ENCODE measurements around the gene LPP. TPM values are rescaled to one million over a fixed set of nuclear protein-coding genes. Genes with fewer than 3 reads are reported as not detected.

The LPP gene
- total RNA-seq, 2 donors from 2014 or later, result 1,568 to 1,607 TPM

- peaks cover 24 to 54% of the 10 kb centered on the region in 2 donors for H3K4me1 ChIP-seq (ENCODE audit: control insufficient read depth in 1 of 2, low read depth in 2 of 2)
These were observed 432 bp upstream of the LPP start for GRCh38 chr3:188153437-188154013.

GRCh38 chr3:188154809-188155574 is 1.0 kb downstream of the LPP start:
- H3K9me3 ChIP-seq, result no peaks in the 10 kb centered on the region
- H3K36me3 ChIP-seq, result no peaks in the 10 kb centered on the region
- DNase-seq (ENCODE audit: low spot score), result no peak
- peak overlapping the region; percentile 91 for H3K4me3 ChIP-seq
- ATAC-seq (ENCODE audit: insufficient number of reproducible peaks, low FRiP score, low read depth), result no peak
- H3K27ac ChIP-seq, result peak overlapping the region; percentile 97 to 100
- TF ChIP-seq CTCF (IDR thresholded peaks at IDR 0.05), result no peak
- H3K4me1 ChIP-seq (ENCODE audit: control insufficient read depth in 1 of 2, low read depth in 2 of 2), result peaks cover 39 to 69% of the 10 kb centered on the region in 2 donors
- H3K27me3 ChIP-seq (replicated peaks; ENCODE audit: insufficient read depth), result no peaks in the 10 kb centered on the region

More at GRCh38 chr3:188153437-188154013, 432 bp upstream of the LPP start:
- Histone ChIP-seq H3K9me3 (no peaks in the 10 kb centered on the region), H3K27me3 (replicated peaks; ENCODE audit: insufficient read depth) (no peaks in the 10 kb centered on the region), H3K36me3 (no peaks in the 10 kb centered on the region), H3K4me3 (peak overlapping the region; percentile 91), H3K27ac (peak overlapping the region; percentile 97 to 100)
- peak; percentile 66 for DNase-seq (ENCODE audit: low spot score)
- TF ChIP-seq CTCF (IDR thresholded peaks at IDR 0.05), result no peak
- ATAC-seq (ENCODE audit: insufficient number of reproducible peaks, low FRiP score, low read depth), result peak; percentile 76

- ATAC-seq (ENCODE audit: insufficient number of reproducible peaks, low FRiP score, low read depth) (no peak), DNase-seq (ENCODE audit: low spot score) (no peak)
- Histone ChIP-seq H3K9me3 (no peaks in the 10 kb centered on the region), H3K36me3 (no peaks in the 10 kb centered on the region), H3K27ac (peak overlapping the region; percentile 97 to 100), H3K4me1 (ENCODE audit: control insufficient read depth in 1 of 2, low read depth in 2 of 2) (peaks cover 49 to 75% of the 10 kb centered on the region in 2 donors), H3K4me3 (peak overlapping the region; percentile 91), H3K27me3 (replicated peaks; ENCODE audit: insufficient read depth) (no peaks in the 10 kb centered on the region)
- TF ChIP-seq CTCF (IDR thresholded peaks at IDR 0.05), result no peak
These were observed 2.1 kb downstream of the LPP start for GRCh38 chr3:188156056-188156455.

GRCh38 chr3:188157407-188157806 is 3.5 kb downstream of the LPP start:
- Histone ChIP-seq H3K4me1 (ENCODE audit: control insufficient read depth in 1 of 2, low read depth in 2 of 2) (peaks cover 49 to 76% of the 10 kb centered on the region in 2 donors), H3K36me3 (no peaks in the 10 kb centered on the region), H3K27me3 (replicated peaks; ENCODE audit: insufficient read depth) (no peaks in the 10 kb centered on the region), H3K27ac (peak overlapping the region; percentile 97 to 100), H3K4me3 (peak overlapping the region; percentile 91), H3K9me3 (no peaks in the 10 kb centered on the region)
- no peak for TF ChIP-seq CTCF (IDR thresholded peaks at IDR 0.05)
- DNase-seq (ENCODE audit: low spot score) (no peak), ATAC-seq (ENCODE audit: insufficient number of reproducible peaks, low FRiP score, low read depth) (no peak)

GRCh38 chr3:188157971-188158370 is 4.0 kb downstream of the LPP start:
- Histone ChIP-seq H3K4me1 (ENCODE audit: control insufficient read depth in 1 of 2, low read depth in 2 of 2) (peaks cover 52 to 78% of the 10 kb centered on the region in 2 donors), H3K9me3 (no peaks in the 10 kb centered on the region), H3K36me3 (no peaks in the 10 kb centered on the region), H3K27me3 (replicated peaks; ENCODE audit: insufficient read depth) (no peaks in the 10 kb centered on the region), H3K27ac (peak overlapping the region; percentile 97 to 100), H3K4me3 (peak overlapping the region; percentile 91)
- no peak for TF ChIP-seq CTCF (IDR thresholded peaks at IDR 0.05)
- DNase-seq (ENCODE audit: low spot score) (no peak), ATAC-seq (ENCODE audit: insufficient number of reproducible peaks, low FRiP score, low read depth) (no peak)
